Right atrium auricular region (tissue), 2 donors: ENCODE results near the gene UBAC2. TPM values are rescaled to one million over a fixed set of nuclear protein-coding genes. Genes with fewer than 3 reads are reported as not detected.

Experiments
- DNase-seq: peaks from one replicate; pipeline ENCODE4 v3.0.0-alpha.2; 2019; ENCODE audit warnings: low spot score
- H3K27ac ChIP-seq, 2 donors: fragments of 200-600 bp; sonication (generic); 1 replicate in 1 of 2; 2 replicates in 1 of 2; pipeline ENCODE4 v1.5.1; 2016 to 2019
- H3K27me3 ChIP-seq, 2 donors: fragments of 200-600 bp; sonication (generic); one replicate each; pipeline versions ENCODE4 v1.5.1 to v1.6.0; 2017 to 2019
- H3K36me3 ChIP-seq: fragments of 200-600 bp; sonication (generic); one replicate; pipeline ENCODE4 v1.5.1; 2016
- H3K4me1 ChIP-seq, 2 donors: fragments of 200-600 bp; sonication (generic); one replicate each; pipeline versions ENCODE4 v1.5.1 to v1.6.0; 2017 to 2019
- H3K4me3 ChIP-seq, 2 donors: fragments of 200-600 bp; sonication (generic); 1 replicate in 1 of 2; 2 replicates in 1 of 2; pipeline ENCODE4 v1.5.1; 2017 to 2019; ENCODE audit warnings: mild to moderate bottlenecking in 1 of 2, moderate library complexity in 1 of 2
- H3K9me3 ChIP-seq, 2 donors: fragments of 200-600 bp; sonication (generic); one replicate each; pipeline ENCODE4 v1.5.1; 2019
- CTCF ChIP-seq, 2 donors: fragments of 200-600 bp; sonication (generic); IDR thresholded peaks; one replicate each; pipeline ENCODE4 v1.5.1; 2019; ENCODE audit warnings: antibody characterized with exemption in 2 of 2
- total RNA-seq, 2 donors: library from RNA; depleted of rRNA; stranded (reverse); fragments of >200 nt; gene quantifications; one replicate each; pipeline ENCODE4 v1.1.0, GENCODE V29; 2016

The UBAC2 gene
- total RNA-seq, 2 donors from 2014 or later, result 47.5 to 50.7 TPM

- no peak overlapping the region for H3K27ac ChIP-seq
- H3K36me3 ChIP-seq, result peaks cover 9% of the 10 kb centered on the region
- no peaks in the 10 kb centered on the region for H3K4me1 ChIP-seq
- DNase-seq, result no peak
- H3K27me3 ChIP-seq, result no peaks in the 10 kb centered on the region
- H3K9me3 ChIP-seq, result no peaks in the 10 kb centered on the region
- no peak overlapping the region for H3K4me3 ChIP-seq
- no peak for TF ChIP-seq CTCF (IDR thresholded peaks at IDR 0.05)
Measured at GRCh38 chr13:99299920-99300341, 99.3 kb downstream of the UBAC2 start.

- H3K27me3 ChIP-seq, result no peaks in the 10 kb centered on the region
- no peaks in the 10 kb centered on the region for H3K36me3 ChIP-seq
- no peak for DNase-seq
- no peaks in the 10 kb centered on the region for H3K9me3 ChIP-seq
- no peaks in the 10 kb centered on the region for H3K4me1 ChIP-seq
- H3K27ac ChIP-seq, result no peak overlapping the region
- TF ChIP-seq CTCF (IDR thresholded peaks at IDR 0.05), result no peak
- no peak overlapping the region for H3K4me3 ChIP-seq
Measured at GRCh38 chr13:99301056-99301838, 100.6 kb downstream of the UBAC2 start.

- H3K4me3 ChIP-seq, result no peak overlapping the region
- no peak for DNase-seq
- H3K27me3 ChIP-seq, result no peaks in the 10 kb centered on the region
- no peaks in the 10 kb centered on the region for H3K9me3 ChIP-seq
- H3K36me3 ChIP-seq, result no peaks in the 10 kb centered on the region
- H3K27ac ChIP-seq, result peak overlapping the region in 1 of 2 donors; percentile 8
- no peaks in the 10 kb centered on the region for H3K4me1 ChIP-seq
- TF ChIP-seq CTCF (IDR thresholded peaks at IDR 0.05), result no peak
Measured at GRCh38 chr13:99301913-99302636, 101.4 kb downstream of the UBAC2 start.

GRCh38 chr13:99302637-99303505 is 102.2 kb downstream of the UBAC2 start:
- no peak for TF ChIP-seq CTCF (IDR thresholded peaks at IDR 0.05)
- H3K9me3 ChIP-seq, result no peaks in the 10 kb centered on the region
- H3K27me3 ChIP-seq, result no peaks in the 10 kb centered on the region
- DNase-seq, result no peak
- peaks cover 0 to 4% of the 10 kb centered on the region in 2 donors for H3K4me1 ChIP-seq
- H3K27ac ChIP-seq, result peak overlapping the region in 1 of 2 donors; percentile 8
- H3K36me3 ChIP-seq, result no peaks in the 10 kb centered on the region
- H3K4me3 ChIP-seq, result no peak overlapping the region

- H3K4me1 ChIP-seq, result peaks cover 0 to 12% of the 10 kb centered on the region in 2 donors
- H3K27ac ChIP-seq, result peak overlapping the region; percentile 21 to 64
- no peaks in the 10 kb centered on the region for H3K36me3 ChIP-seq
- H3K27me3 ChIP-seq, result no peaks in the 10 kb centered on the region
- no peak for DNase-seq
- TF ChIP-seq CTCF (IDR thresholded peaks at IDR 0.05), result no peak
- no peaks in the 10 kb centered on the region for H3K9me3 ChIP-seq
- H3K4me3 ChIP-seq, result no peak overlapping the region
Measured at GRCh38 chr13:99303863-99304521, 103.3 kb downstream of the UBAC2 start.
